Fibroblast of lung (primary cell): ENCODE data around the gene DDX31.

Experiments used
- EZH2 ChIP-seq: IDR thresholded peaks from 2 replicates; pipeline ENCODE4 v1.5.1; 2012; ENCODE audit warnings: low read length, control low read depth, mild to moderate bottlenecking; ENCODE audit errors: missing control alignments
- TF ChIP-seq, protein P1 (sequence below), 2 donors: IDR thresholded peaks in 1 of 2; conservative IDR thresholded peaks in 1 of 2; 1 replicate in 1 of 2; 2 replicates in 1 of 2; pipeline ENCODE4 v1.5.1; 2011 to 2012; ENCODE audit warnings: low read length in 2 of 2, control low read depth in 1 of 2, inconsistent platforms in 1 of 2, low read depth in 1 of 2, mild to moderate bottlenecking in 1 of 2

DNA sequence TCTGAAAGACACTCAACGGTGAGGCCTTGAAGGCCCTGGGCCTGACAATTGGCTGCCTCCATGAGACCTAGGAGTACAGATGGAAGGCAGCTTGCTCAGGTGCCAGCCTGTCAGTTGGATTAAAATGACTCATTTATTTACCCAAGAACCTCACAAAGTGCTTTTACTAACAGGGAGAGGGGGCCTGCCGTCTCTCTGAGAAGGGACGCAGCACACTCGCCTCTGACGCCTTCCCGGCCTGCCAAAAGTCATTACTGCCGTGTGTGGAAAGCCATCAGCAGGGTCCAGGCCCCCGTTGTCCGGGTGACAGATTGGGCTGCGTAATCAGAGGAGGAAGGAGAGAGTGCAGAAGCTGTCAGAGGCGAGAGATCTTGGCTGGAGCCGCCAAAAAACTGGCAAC is 32.4 kb downstream of the DDX31 start:
- TF ChIP-seq, protein P1, sequence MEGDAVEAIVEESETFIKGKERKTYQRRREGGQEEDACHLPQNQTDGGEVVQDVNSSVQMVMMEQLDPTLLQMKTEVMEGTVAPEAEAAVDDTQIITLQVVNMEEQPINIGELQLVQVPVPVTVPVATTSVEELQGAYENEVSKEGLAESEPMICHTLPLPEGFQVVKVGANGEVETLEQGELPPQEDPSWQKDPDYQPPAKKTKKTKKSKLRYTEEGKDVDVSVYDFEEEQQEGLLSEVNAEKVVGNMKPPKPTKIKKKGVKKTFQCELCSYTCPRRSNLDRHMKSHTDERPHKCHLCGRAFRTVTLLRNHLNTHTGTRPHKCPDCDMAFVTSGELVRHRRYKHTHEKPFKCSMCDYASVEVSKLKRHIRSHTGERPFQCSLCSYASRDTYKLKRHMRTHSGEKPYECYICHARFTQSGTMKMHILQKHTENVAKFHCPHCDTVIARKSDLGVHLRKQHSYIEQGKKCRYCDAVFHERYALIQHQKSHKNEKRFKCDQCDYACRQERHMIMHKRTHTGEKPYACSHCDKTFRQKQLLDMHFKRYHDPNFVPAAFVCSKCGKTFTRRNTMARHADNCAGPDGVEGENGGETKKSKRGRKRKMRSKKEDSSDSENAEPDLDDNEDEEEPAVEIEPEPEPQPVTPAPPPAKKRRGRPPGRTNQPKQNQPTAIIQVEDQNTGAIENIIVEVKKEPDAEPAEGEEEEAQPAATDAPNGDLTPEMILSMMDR (conservative IDR thresholded peaks at IDR 0.05 in 1 of 2, IDR thresholded peaks at IDR 0.05 in 1 of 2; ENCODE audit: low read depth in 1 of 2, low read length in 2 of 2) = no peak
- TF ChIP-seq EZH2 = no peak
